CD14-positive monocyte (primary cell): ENCODE data around the gene FAM117B. TPM values are rescaled to one million over a fixed set of nuclear protein-coding genes. Genes with fewer than 3 reads are reported as not detected.
A peak's percentile ranks its signal among the peaks of the same experiment; 100 is the strongest.

Experiments
- DNase-seq, 3 donors: peaks; one replicate each; pipeline ENCODE4 v3.0.0-alpha.2; 2011 to 2022
- H2AFZ ChIP-seq: 2 replicates; pipeline ENCODE4 v1.6.0; 2012; ENCODE audit warnings: mild to moderate bottlenecking, low read depth, low read length, inconsistent platforms; ENCODE audit not compliant: insufficient read depth, poor library complexity, severe bottlenecking
- H3K27ac ChIP-seq, 2 donors: 1 replicate in 1 of 2; 2 replicates in 1 of 2; pipeline ENCODE4 v1.5.1; 2012 to 2013; ENCODE audit warnings: low read length in 2 of 2, control low read depth in 1 of 2, inconsistent platforms in 1 of 2, low read depth in 1 of 2, mild to moderate bottlenecking in 1 of 2
- H3K27me3 ChIP-seq, 2 donors: one replicate each; pipeline versions ENCODE4 v1.6.0 to v1.6.1; 2011 to 2013; ENCODE audit warnings: low read length in 2 of 2; ENCODE audit not compliant: control insufficient read depth in 2 of 2, insufficient read depth in 2 of 2
- H3K36me3 ChIP-seq, 2 donors: replicated peaks in 1 of 2; 1 replicate in 1 of 2; 2 replicates in 1 of 2; pipeline versions ENCODE4 v1.5.1 to v1.6.1; 2012 to 2013; ENCODE audit warnings: low read length in 2 of 2, control low read depth in 1 of 2, inconsistent platforms in 1 of 2, mild to moderate bottlenecking in 1 of 2; ENCODE audit not compliant: insufficient read depth in 2 of 2, control insufficient read depth in 1 of 2
- H3K4me1 ChIP-seq, 2 donors: 1 replicate in 1 of 2; 2 replicates in 1 of 2; pipeline versions ENCODE4 v1.5.1 to v1.6.1; 2012 to 2013; ENCODE audit warnings: low read length in 2 of 2, control low read depth in 1 of 2, inconsistent platforms in 1 of 2, mild to moderate bottlenecking in 1 of 2, moderate library complexity in 1 of 2; ENCODE audit not compliant: insufficient read depth in 2 of 2, control insufficient read depth in 1 of 2
- H3K4me2 ChIP-seq: replicated peaks from 2 replicates; pipeline ENCODE3; 2012; ENCODE audit warnings: low read length, moderate library complexity, mild to moderate bottlenecking; ENCODE audit not compliant: poor library complexity, severe bottlenecking; ENCODE audit errors: extremely low read depth
- H3K4me3 ChIP-seq, 3 experiments: fragments of 200-600 bp in 1 of 3; sonication (generic) in 1 of 3; replicated peaks in 1 of 3; 1 replicate in 2 of 3; 2 replicates in 1 of 3; pipeline ENCODE4 v1.5.1; 2011 to 2013; ENCODE audit warnings: low read length in 3 of 3, mild to moderate bottlenecking in 3 of 3, control low read depth in 2 of 3, low read depth in 2 of 3, inconsistent platforms in 1 of 3, moderate library complexity in 1 of 3
- H3K79me2 ChIP-seq: 2 replicates; pipeline ENCODE4 v1.6.0; 2012; ENCODE audit warnings: mild to moderate bottlenecking, control low read depth, inconsistent platforms, low read length, moderate library complexity; ENCODE audit not compliant: insufficient read depth
- H3K9ac ChIP-seq: 2 replicates; pipeline ENCODE4 v1.6.0; 2017; ENCODE audit warnings: low read length, mild to moderate bottlenecking; ENCODE audit not compliant: insufficient read depth, poor library complexity, severe bottlenecking
- H3K9me3 ChIP-seq, 2 donors: replicated peaks in 1 of 2; 1 replicate in 1 of 2; 2 replicates in 1 of 2; pipeline versions ENCODE4 v1.5.1 to v1.6.1; 2012 to 2013; ENCODE audit warnings: low read length in 2 of 2, control low read depth in 1 of 2; ENCODE audit not compliant: control insufficient read depth in 1 of 2, insufficient read depth in 1 of 2
- H4K20me1 ChIP-seq: 2 replicates; pipeline ENCODE4 v1.6.0; 2012; ENCODE audit warnings: mild to moderate bottlenecking, low read length, control low read depth, moderate library complexity; ENCODE audit not compliant: insufficient read depth
- H3K27ac Mint-ChIP-seq, 7 donors: one replicate each; pipeline ENCODE4 v1.8.0; 2020; ENCODE audit warnings: mild to moderate bottlenecking in 7 of 7, mixed read lengths in 7 of 7, moderate library complexity in 6 of 7, inconsistent platforms in 2 of 7
- H3K27me3 Mint-ChIP-seq, 3 donors: one replicate each; pipeline ENCODE4 v1.8.0; 2021 to 2022; ENCODE audit warnings: low read depth in 3 of 3, mild to moderate bottlenecking in 3 of 3, mixed read lengths in 3 of 3, moderate library complexity in 3 of 3, inconsistent platforms in 1 of 3
- H3K36me3 Mint-ChIP-seq, 2 donors: one replicate each; pipeline ENCODE4 v1.8.0; 2020; ENCODE audit warnings: mixed read lengths in 2 of 2, inconsistent platforms in 1 of 2, mild to moderate bottlenecking in 1 of 2
- H3K4me1 Mint-ChIP-seq: one replicate; pipeline ENCODE4 v1.8.0; 2020; ENCODE audit warnings: mild to moderate bottlenecking, mixed read lengths
- H3K4me3 Mint-ChIP-seq, 2 donors: one replicate each; pipeline ENCODE4 v1.8.0; 2020; ENCODE audit warnings: mild to moderate bottlenecking in 2 of 2, mixed read lengths in 2 of 2, moderate library complexity in 1 of 2
- H3K9me3 Mint-ChIP-seq, 7 donors: one replicate each; pipeline ENCODE4 v1.8.0; 2020 to 2022; ENCODE audit warnings: mixed read lengths in 7 of 7, mild to moderate bottlenecking in 6 of 7, moderate library complexity in 6 of 7, inconsistent platforms in 2 of 7
- CTCF ChIP-seq: fragments of 200-600 bp; IDR thresholded peaks from one replicate; pipeline ENCODE4 v1.8.0; 2022; ENCODE audit warnings: antibody characterized with exemption, mild to moderate bottlenecking
- WGBS: methylation state at CpG from one replicate; pipeline ENCODE4 v1.1.5; 2013; ENCODE audit warnings: missing lambda C conversion rate; ENCODE audit not compliant: insufficient coverage; 5-methylcytosine and 5-hydroxymethylcytosine counted together
- intact Hi-C, 2 donors: fragments of 100-400 bp; cut with micrococcal nuclease; formaldehyde crosslinking; loops; one replicate each; pipeline versions ENCODE4 v1.15.0 to v1.15.1; 2023
- polyA plus RNA-seq, 3 donors: library from polyadenylated mRNA; depleted of rRNA in 1 of 3; unstranded in 2 of 3; stranded (reverse) in 1 of 3; fragments of 300-500 nt in 2 of 3; fragments of >200 nt in 1 of 3; fragmentation: Illumina TruSeq in 2 of 3; gene quantifications; 1 replicate in 2 of 3; 2 replicates in 1 of 3; pipeline ENCODE4 v1.2.3, GENCODE V29; 2012 to 2021

The FAM117B gene
- polyA plus RNA-seq, 3 donors: 4.6 to 5.5 (median 4.6) TPM

DNA sequence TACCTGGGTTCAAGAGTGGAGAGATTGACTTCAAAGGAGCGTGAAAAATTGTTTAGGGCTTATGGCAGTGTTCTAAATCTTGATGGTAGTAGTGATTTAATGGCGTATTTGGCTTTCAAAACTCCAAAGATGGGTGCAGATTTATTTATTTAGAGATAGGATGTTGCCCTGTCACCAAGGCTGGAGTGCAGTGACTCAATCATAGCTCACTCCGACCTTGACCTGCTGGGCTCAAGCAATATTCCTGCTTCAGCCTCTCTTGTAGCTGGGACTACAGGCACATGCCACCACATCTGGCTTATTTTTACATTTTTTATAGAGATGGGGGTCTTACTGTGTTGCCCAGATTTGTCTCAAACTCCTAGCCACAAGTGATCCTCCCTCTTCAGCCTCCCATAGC is 52.5 kb downstream of the FAM117B start:
- Mint-ChIP-seq H3K4me1 (peaks cover 6% of the 10 kb centered on the region), H3K27me3 (no peaks in the 10 kb centered on the region), H3K9me3 (peaks cover 0 to 12% (median 1%) of the 10 kb centered on the region in 7 donors), H3K4me3 (no peak overlapping the region), H3K36me3 (no peaks in the 10 kb centered on the region), H3K27ac (no peak overlapping the region)
- no peak for DNase-seq
- Histone ChIP-seq H3K27me3 (no peaks in the 10 kb centered on the region), H3K9ac (no peak overlapping the region), H2AFZ (no peak overlapping the region), H3K4me2 (no peak overlapping the region), H3K27ac (no peak overlapping the region), H3K36me3 (peaks cover 0 to 3% of the 10 kb centered on the region in 2 donors), H3K4me1 (no peaks in the 10 kb centered on the region), H3K9me3 (peaks cover 4 to 5% of the 10 kb centered on the region in 2 donors), H3K4me3 (no peak overlapping the region), H3K79me2 (peaks cover 4% of the 10 kb centered on the region), H4K20me1 (peaks cover 49% of the 10 kb centered on the region)
- intact Hi-C loops: no loop called here
- no peak for TF ChIP-seq CTCF
- WGBS: 100% methylated on average over 2 of the region's 3 CpGs

- Mint-ChIP-seq H3K9me3 (peaks cover 0 to 6% (median 0%) of the 10 kb centered on the region in 7 donors), H3K4me3 (no peak overlapping the region), H3K27me3 (no peaks in the 10 kb centered on the region), H3K4me1 (peaks cover 4% of the 10 kb centered on the region), H3K27ac (peak overlapping the region in 1 of 7 donors; percentile 8), H3K36me3 (no peaks in the 10 kb centered on the region)
- H3K4me3 ChIP-seq: no peak overlapping the region
- intact Hi-C loops: no loop called here
- no peak overlapping the region for H3K27ac ChIP-seq
- no peak overlapping the region for H3K9ac ChIP-seq
- DNase-seq: no peak
- no peak overlapping the region for H3K4me2 ChIP-seq
- TF ChIP-seq CTCF: no peak
- WGBS: no CpG with 5 or more reads among the region's 2 CpGs
- peaks cover 8% of the 10 kb centered on the region for H3K79me2 ChIP-seq
- H3K4me1 ChIP-seq: no peaks in the 10 kb centered on the region
- H2AFZ ChIP-seq: no peak overlapping the region
- H3K36me3 ChIP-seq: no peaks in the 10 kb centered on the region
- peaks cover 54% of the 10 kb centered on the region for H4K20me1 ChIP-seq
- no peaks in the 10 kb centered on the region for H3K9me3 ChIP-seq
- no peaks in the 10 kb centered on the region for H3K27me3 ChIP-seq
Measured at GRCh38 chr2:202689459-202689858, 54.7 kb downstream of the FAM117B start.
